GM12891 (cell line): ENCODE results near the gene NUDCD3.

ENCODE experiments used
- DNase-seq: peaks from one replicate; pipeline ENCODE4 v3.0.0; 2011; ENCODE audit warnings: low spot score; ENCODE audit not compliant: insufficient read length
- FAIRE-seq: peaks from 2 replicates; lab custom pipeline; 2011; peaks lifted over from hg19 to GRCh38; lab: Jason Lieb, UNC
- PAX5 ChIP-seq: IDR thresholded peaks from 2 replicates; pipeline ENCODE4 v1.6.1; 2011; ENCODE audit warnings: low read length, moderate library complexity, mild to moderate bottlenecking; ENCODE audit not compliant: insufficient read depth, severe bottlenecking
- POLR2A ChIP-seq: IDR thresholded peaks from 2 replicates; pipeline ENCODE4 v1.6.1; 2011; ENCODE audit warnings: low read depth, low read length, control low read depth
- POLR2AphosphoS5 ChIP-seq: IDR thresholded peaks from 2 replicates; pipeline ENCODE4 v1.6.1; 2011; ENCODE audit warnings: low read depth, low read length, control low read depth
- POU2F2 ChIP-seq: IDR thresholded peaks from 2 replicates; pipeline ENCODE4 v1.6.1; 2011; ENCODE audit warnings: low read depth, mild to moderate bottlenecking, control low read depth, low read length, moderate library complexity
- SPI1 ChIP-seq: IDR thresholded peaks from 2 replicates; pipeline ENCODE4 v1.6.1; 2011; ENCODE audit warnings: low read depth, low read length, control low read depth
- TAF1 ChIP-seq: IDR thresholded peaks from 2 replicates; pipeline ENCODE4 v1.6.1; 2011; ENCODE audit warnings: low read depth, low read length, control low read depth

The NUDCD3 gene

DNA sequence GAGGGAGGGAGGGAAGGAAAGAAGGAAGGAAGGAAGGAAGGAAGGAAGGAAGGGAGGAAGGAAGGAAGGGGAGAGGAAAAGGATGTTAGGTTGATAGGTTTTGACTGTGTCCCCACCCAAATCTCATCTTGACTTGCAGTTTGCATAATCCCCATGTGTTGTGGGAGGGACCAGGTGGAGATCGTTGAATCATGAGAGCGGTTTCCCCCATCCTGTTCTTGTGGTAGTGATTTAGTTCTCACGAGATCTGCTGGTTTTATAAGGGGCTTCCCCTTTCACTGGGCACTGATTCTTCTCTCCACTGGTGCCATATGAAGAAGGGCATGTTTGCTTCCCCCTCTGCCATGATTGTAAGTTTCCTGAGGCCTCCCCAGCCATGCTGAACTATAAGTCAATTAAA is 15.1 kb upstream of the NUDCD3 start:
- TF ChIP-seq POLR2A (no peak), PAX5 (no peak), SPI1 (no peak), TAF1 (no peak), POLR2AphosphoS5 (no peak), POU2F2 (no peak)
- FAIRE-seq (no peak), DNase-seq (no peak)

- no peak for FAIRE-seq
- no peak for DNase-seq
- TF ChIP-seq POLR2A (no peak), PAX5 (no peak), SPI1 (no peak), TAF1 (no peak), POU2F2 (no peak), POLR2AphosphoS5 (no peak)
These were observed 7.9 kb upstream of the NUDCD3 start for GRCh38 chr7:44498230-44498954.

DNA sequence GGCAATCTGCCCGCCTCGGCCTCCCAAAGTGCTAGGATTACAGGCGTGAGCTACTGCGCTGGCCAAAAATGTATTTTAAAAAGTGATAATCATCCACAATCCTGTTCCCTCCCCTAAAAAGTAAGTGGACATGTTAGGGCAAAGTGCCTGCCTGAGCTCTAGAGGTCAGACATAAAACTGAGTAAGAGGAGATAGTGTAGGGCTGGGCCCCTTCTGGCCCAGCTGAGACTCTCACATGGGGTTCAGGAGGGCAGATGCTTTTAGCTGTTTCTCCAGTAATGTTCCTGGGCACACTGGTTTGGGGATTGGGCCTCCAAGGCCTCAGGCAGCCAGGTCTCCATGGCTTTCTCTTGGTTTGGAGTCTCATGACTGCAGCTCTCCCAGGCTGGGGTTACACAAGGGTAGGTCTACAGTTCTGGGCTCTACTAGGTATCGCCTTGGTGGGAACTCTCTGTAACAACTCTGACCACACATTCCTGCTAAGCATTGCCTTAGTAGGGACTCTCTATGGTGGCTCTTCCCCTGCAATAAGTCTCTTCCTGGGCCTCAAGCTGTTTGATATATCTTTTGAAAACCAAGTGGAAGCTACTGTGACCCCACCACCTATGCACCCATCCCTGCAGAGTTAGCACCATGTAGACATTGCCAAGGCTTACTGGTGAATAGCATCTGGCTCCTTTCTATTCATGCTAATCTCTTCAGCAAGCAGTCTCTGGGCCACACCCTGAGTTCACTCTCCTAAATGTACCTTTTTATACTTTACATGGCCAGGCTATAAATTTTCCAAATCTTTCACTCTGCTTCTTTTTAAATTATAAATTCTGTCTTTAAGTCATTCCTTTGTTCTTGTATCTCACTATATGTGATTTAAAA is 6.9 kb upstream of the NUDCD3 start:
- FAIRE-seq = no peak
- TF ChIP-seq PAX5 (no peak), SPI1 (no peak), POLR2AphosphoS5 (no peak), POLR2A (no peak), POU2F2 (no peak)
- DNase-seq = no peak

GRCh38 chr7:44496385-44496784 is 5.9 kb upstream of the NUDCD3 start:
- TF ChIP-seq TAF1 (no peak), POLR2AphosphoS5 (no peak), POU2F2 (no peak), SPI1 (no peak), POLR2A (no peak), PAX5 (no peak)
- FAIRE-seq = peak; percentile 13
- no peak for DNase-seq

GRCh38 chr7:44494960-44495359 is 4.5 kb upstream of the NUDCD3 start:
- TF ChIP-seq POLR2A (no peak), SPI1 (no peak), PAX5 (no peak), POU2F2 (no peak), TAF1 (no peak), POLR2AphosphoS5 (no peak)
- no peak for FAIRE-seq

GRCh38 chr7:44491229-44491628 is 771 bp upstream of the NUDCD3 start:
- no peak for TF ChIP-seq POLR2A
- TF ChIP-seq PAX5 = no peak
- TF ChIP-seq SPI1 = 0 out of 2 replicates have a peak, but pooled peaks have one; percentile 23
- FAIRE-seq (no peak), DNase-seq (no peak)

More at GRCh38 chr7:44494960-44495359, 4.5 kb upstream of the NUDCD3 start:
- no peak for DNase-seq

DNA sequence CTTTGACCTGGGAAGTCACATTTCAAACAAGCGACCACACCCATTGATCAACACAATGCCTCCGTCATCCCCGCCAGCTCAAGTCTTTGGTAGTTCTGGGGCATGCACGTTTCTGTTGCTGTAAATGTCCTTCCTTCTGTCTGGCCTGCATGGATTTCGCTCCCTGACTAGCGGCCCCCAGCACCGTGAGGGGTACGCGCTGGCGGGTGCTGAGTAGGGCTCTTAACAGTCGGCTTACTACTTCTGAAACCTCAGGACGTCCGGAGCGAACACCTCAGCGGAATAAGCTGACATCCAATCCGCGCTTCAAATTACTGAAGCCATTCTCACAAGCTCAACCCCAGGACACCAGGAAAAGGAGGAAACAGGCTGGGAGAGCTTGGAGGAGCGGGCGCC is 505 bp downstream of the NUDCD3 start:
- DNase-seq (no peak), FAIRE-seq (no peak)
- TF ChIP-seq SPI1 (no peak), PAX5 (no peak), POLR2AphosphoS5 (no peak), POU2F2 (no peak), POLR2A (no peak), TAF1 (no peak)

DNA sequence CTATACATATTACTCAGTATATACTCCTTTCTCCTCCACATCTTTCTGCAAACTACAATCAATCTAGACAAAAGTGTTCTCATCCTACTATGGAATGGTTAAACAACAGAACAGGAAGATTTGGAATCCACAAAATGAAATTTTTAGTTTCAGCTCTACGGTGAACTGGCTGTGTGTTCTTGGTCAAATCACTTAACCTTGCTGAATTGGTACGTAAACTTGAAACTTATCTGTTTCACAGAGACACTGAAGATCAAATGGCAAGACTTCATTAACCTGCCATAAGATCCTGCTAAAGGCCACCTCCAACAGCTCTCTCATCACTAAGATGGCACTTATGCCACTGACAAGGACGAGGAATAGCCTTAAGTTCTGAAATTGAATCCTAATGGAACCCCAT is 1.5 kb downstream of the NUDCD3 start:
- TF ChIP-seq POU2F2 (no peak), POLR2AphosphoS5 (no peak), SPI1 (no peak), POLR2A (no peak), TAF1 (no peak), PAX5 (no peak)
- DNase-seq (no peak), FAIRE-seq (no peak)

DNA sequence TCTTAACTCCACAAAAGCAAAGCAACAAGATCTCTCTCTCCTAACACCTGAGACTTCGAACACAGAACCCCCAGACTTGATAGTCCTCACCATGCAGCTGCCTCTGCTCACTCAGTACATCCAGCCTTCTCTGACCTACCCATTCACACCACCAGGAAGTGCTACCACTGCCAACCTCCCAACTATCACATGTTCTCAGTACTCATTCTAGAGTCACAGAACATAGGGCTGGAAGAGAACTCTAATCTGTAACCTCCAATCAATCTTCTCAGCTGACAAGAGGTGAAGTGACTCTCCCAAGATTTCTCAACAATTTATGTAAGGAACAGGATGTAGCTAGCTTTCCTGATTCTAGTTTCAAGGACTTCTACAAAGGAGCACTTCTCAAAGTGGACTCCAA is 3.8 kb downstream of the NUDCD3 start:
- TF ChIP-seq POLR2AphosphoS5 = no peak
- FAIRE-seq (no peak), DNase-seq (no peak)

DNA sequence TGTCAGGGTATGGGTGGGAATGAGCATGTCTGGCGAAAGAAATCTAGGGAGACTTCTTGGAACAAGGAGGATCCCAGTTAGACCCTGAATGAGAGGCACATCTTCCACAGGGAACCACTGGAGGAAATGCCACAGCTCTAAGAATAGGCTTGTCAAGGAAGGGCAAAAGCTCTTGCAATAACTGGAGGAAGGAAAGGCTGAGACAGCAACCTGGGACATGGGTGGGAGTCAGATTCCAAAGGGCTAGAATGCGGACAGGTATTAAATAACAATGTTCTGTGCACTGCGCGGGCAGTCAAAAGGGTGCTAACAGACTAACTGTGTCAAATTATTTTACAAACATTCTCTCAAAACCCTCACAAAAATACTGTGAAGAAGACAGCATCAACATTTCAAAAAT is 4.5 kb downstream of the NUDCD3 start:
- FAIRE-seq (no peak), DNase-seq (no peak)
- TF ChIP-seq SPI1 (no peak), TAF1 (no peak), POLR2A (no peak), PAX5 (no peak), POLR2AphosphoS5 (no peak), POU2F2 (no peak)
